NCI-H82 (cell line): ENCODE measurements around the gene PABPN1L.

ENCODE experiments used
- DNase-seq: peaks from one replicate; lab custom pipeline; 2025; lab: John Stamatoyannopoulos, UW

PABPN1L gene

GRCh38 chr16:88883946-88884345 is 17.5 kb upstream of the PABPN1L start:
- no peak for DNase-seq

GRCh38 chr16:88883117-88883895 is 16.8 kb upstream of the PABPN1L start:
- no peak for DNase-seq

- DNase-seq = no peak
These were observed 16.0 kb upstream of the PABPN1L start for GRCh38 chr16:88882358-88883030.

- DNase-seq = no peak
These were observed 15.4 kb upstream of the PABPN1L start for GRCh38 chr16:88881675-88882357.

GRCh38 chr16:88881007-88881615 is 14.7 kb upstream of the PABPN1L start:
- DNase-seq = no peak

GRCh38 chr16:88880226-88881006 is 14.0 kb upstream of the PABPN1L start:
- no peak for DNase-seq

- no peak for DNase-seq
These were observed 13.3 kb upstream of the PABPN1L start for GRCh38 chr16:88879788-88880055.

- no peak for DNase-seq
These were observed 12.7 kb upstream of the PABPN1L start for GRCh38 chr16:88878967-88879787.

GRCh38 chr16:88878356-88878755 is 11.9 kb upstream of the PABPN1L start:
- DNase-seq = no peak

GRCh38 chr16:88877564-88878289 is 11.3 kb upstream of the PABPN1L start:
- DNase-seq = no peak

- no peak for DNase-seq
These were observed 10.6 kb upstream of the PABPN1L start for GRCh38 chr16:88876942-88877526.

- DNase-seq = no peak
These were observed 9.3 kb upstream of the PABPN1L start for GRCh38 chr16:88875703-88876234.

- DNase-seq = no peak
These were observed 8.6 kb upstream of the PABPN1L start for GRCh38 chr16:88874938-88875599.

GRCh38 chr16:88872650-88873331 is 6.3 kb upstream of the PABPN1L start:
- no peak for DNase-seq

GRCh38 chr16:88871730-88872416 is 5.4 kb upstream of the PABPN1L start:
- no peak for DNase-seq

- no peak for DNase-seq
These were observed 4.9 kb upstream of the PABPN1L start for GRCh38 chr16:88871349-88871702.

- peak; percentile 53 for DNase-seq
These were observed 4.3 kb upstream of the PABPN1L start for GRCh38 chr16:88870608-88871348.

- DNase-seq = no peak
These were observed 3.2 kb upstream of the PABPN1L start for GRCh38 chr16:88869673-88869980.
